ENCODE results near the gene UBE2H. TPM values are rescaled to one million over a fixed set of nuclear protein-coding genes. Genes with fewer than 3 reads are reported as not detected.

The UBE2H gene
- total RNA-seq, 3 donors from 2014 or later (not counting 1 experiment from before 2014, with no cell fraction given): 80.9 to 86.9 (median 83.1) TPM

- no peak overlapping the region for H3K27ac ChIP-seq (ENCODE audit: low read length)
- WGBS (ENCODE audit: insufficient coverage): 100% methylated on average over 2 of the region's 2 CpGs
- no peaks in the 10 kb centered on the region for H3K36me3 Mint-ChIP-seq
- peaks cover 31 to 46% of the 10 kb centered on the region in 2 donors for H3K4me1 Mint-ChIP-seq
- H3K27ac Mint-ChIP-seq: no peak overlapping the region
- H3K4me1 ChIP-seq (ENCODE audit: control insufficient read depth, insufficient read depth, low read length): peaks cover 9% of the 10 kb centered on the region
- intact Hi-C loops (cut with micrococcal nuclease): no loop called here
- DNase-seq: no peak
- no peaks in the 10 kb centered on the region for H3K27me3 Mint-ChIP-seq (ENCODE audit: low read depth in 2 of 2)
- ATAC-seq: no peak
- H3K9me3 ChIP-seq (ENCODE audit: control insufficient read depth, insufficient read depth, low read length): no peaks in the 10 kb centered on the region
- no peaks in the 10 kb centered on the region for H3K36me3 ChIP-seq (ENCODE audit: control insufficient read depth, insufficient read depth, low read length)
- no peak overlapping the region for H3K4me3 Mint-ChIP-seq
- no peak for TF ChIP-seq CTCF (IDR thresholded peaks at IDR 0.05)
- H3K9me3 Mint-ChIP-seq: no peaks in the 10 kb centered on the region
- H3K4me3 ChIP-seq (ENCODE audit: low read length): no peak overlapping the region
- no peaks in the 10 kb centered on the region for H3K27me3 ChIP-seq (ENCODE audit: control insufficient read depth, insufficient read depth, low read length)
Observed at GRCh38 chr7:129848436-129848835, 104.3 kb downstream of the UBE2H start.

- DNase-seq (no peak), ATAC-seq (no peak)
- Mint-ChIP-seq H3K4me1 (peaks cover 37 to 51% of the 10 kb centered on the region in 2 donors), H3K4me3 (no peak overlapping the region), H3K27ac (no peak overlapping the region), H3K9me3 (no peaks in the 10 kb centered on the region), H3K36me3 (no peaks in the 10 kb centered on the region), H3K27me3 (ENCODE audit: low read depth in 2 of 2) (no peaks in the 10 kb centered on the region)
- Histone ChIP-seq H3K27me3 (ENCODE audit: control insufficient read depth, insufficient read depth, low read length) (no peaks in the 10 kb centered on the region), H3K4me1 (ENCODE audit: control insufficient read depth, insufficient read depth, low read length) (peaks cover 19% of the 10 kb centered on the region), H3K27ac (ENCODE audit: low read length) (no peak overlapping the region), H3K36me3 (ENCODE audit: control insufficient read depth, insufficient read depth, low read length) (no peaks in the 10 kb centered on the region), H3K9me3 (ENCODE audit: control insufficient read depth, insufficient read depth, low read length) (no peaks in the 10 kb centered on the region), H3K4me3 (ENCODE audit: low read length) (no peak overlapping the region)
- no CpG with 5 or more reads among the region's 1 CpG for WGBS (ENCODE audit: insufficient coverage)
- TF ChIP-seq CTCF (IDR thresholded peaks at IDR 0.05): no peak
- intact Hi-C loops (cut with micrococcal nuclease): no loop called here
Observed at GRCh38 chr7:129845972-129846327, 106.8 kb downstream of the UBE2H start.

GRCh38 chr7:129845178-129845971 lies 107.4 kb downstream of the UBE2H start:
- H3K4me1 ChIP-seq (ENCODE audit: control insufficient read depth, insufficient read depth, low read length): peaks cover 25% of the 10 kb centered on the region

More at GRCh38 chr7:129845178-129845971, 107.4 kb downstream of the UBE2H start:
- no peaks in the 10 kb centered on the region for H3K9me3 ChIP-seq (ENCODE audit: control insufficient read depth, insufficient read depth, low read length)
- no peak overlapping the region for H3K27ac ChIP-seq (ENCODE audit: low read length)
- H3K4me3 Mint-ChIP-seq: no peak overlapping the region
- ATAC-seq (peak in 2 of 3 donors; percentile 19 to 35), DNase-seq (no peak)
- H3K27ac Mint-ChIP-seq: no peak overlapping the region
- H3K4me3 ChIP-seq (ENCODE audit: low read length): no peak overlapping the region
- no peaks in the 10 kb centered on the region for H3K27me3 ChIP-seq (ENCODE audit: control insufficient read depth, insufficient read depth, low read length)
- H3K4me1 Mint-ChIP-seq: peaks cover 42 to 54% of the 10 kb centered on the region in 2 donors
- TF ChIP-seq CTCF (IDR thresholded peaks at IDR 0.05): no peak
- intact Hi-C loops (cut with micrococcal nuclease): no loop called here
- WGBS (ENCODE audit: insufficient coverage): 79% methylated on average over 3 of the region's 3 CpGs
- no peaks in the 10 kb centered on the region for H3K27me3 Mint-ChIP-seq (ENCODE audit: low read depth in 2 of 2)
- H3K9me3 Mint-ChIP-seq: no peaks in the 10 kb centered on the region
- H3K36me3 ChIP-seq (ENCODE audit: control insufficient read depth, insufficient read depth, low read length): no peaks in the 10 kb centered on the region
- H3K36me3 Mint-ChIP-seq: no peaks in the 10 kb centered on the region
